HTERT RPE-1 (cell line): ENCODE measurements around the gene PCTP.

Experiments used
- in situ Hi-C: fragments of 300-500 bp; cut with MboI; formaldehyde crosslinking; loops from 4 replicates; pipeline ENCODE4 v1.14.3; 2020; ENCODE audit warnings: low sequenced_read_pairs

PCTP gene

DNA sequence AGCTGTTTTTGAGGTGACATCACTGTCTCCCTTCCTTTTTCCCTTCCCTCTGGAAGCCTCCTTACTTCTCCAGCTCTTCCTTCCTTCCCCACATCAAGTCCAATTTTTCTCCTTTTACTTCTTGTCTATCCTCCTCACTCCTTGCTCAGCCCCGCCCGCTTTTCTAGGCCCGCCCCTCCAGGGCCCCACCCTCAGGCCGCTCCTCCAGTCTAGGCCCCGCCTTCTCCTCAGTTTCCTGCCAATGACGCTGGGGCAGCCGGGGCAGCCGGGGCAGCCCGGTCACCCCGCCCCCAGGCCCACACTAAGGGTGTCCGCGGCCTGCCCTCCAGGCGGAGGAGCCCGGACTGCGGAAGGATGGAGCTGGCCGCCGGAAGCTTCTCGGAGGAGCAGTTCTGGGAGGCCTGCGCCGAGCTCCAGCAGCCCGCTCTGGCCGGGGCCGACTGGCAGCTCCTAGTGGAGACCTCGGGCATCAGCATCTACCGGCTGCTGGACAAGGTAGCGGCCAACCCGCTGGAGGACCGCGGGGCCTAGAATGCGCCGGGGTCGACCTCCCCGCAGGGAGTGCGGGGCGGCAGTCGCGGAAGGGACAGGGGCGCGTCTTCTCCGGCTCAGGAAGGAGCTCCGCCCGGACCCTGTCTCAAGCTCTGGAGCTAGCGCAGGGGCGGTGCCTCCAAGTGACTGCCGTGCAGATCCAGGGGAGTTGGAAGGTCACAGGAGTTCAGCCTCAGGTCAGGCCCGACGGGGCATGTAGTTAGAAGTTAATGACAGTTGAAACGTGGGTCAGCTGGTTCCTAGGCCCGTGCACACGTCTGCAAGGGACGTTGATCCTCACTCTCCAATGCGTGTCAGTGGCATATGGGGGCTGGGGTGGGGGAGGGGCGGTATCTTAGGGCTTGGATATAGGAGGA, at the start of gene PCTP:
Gene PCTP (plus strand): TSS at position 302 of the 908 bp plus-strand sequence. CDS start 53 bp downstream, at position 355.
- in situ Hi-C loops, result no loop called here

DNA sequence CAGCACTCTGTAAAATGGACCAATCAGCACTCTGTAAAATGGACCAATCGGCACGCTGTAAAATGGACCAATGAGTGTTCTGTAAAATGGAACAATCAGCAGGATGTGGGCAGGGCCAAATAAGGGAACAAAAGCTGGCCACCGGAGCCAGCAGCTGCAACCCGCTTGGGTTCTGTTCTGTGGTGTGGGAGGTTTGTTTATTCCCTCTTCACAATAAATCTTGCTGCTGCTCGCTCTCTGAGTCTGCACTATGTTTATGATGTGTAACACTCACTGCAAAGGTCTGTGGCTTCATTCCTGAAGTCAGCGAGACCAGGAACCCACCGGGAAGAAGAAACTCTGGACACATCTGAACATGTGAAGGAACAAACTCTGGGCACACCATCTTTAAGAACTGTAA, 48.7 kb upstream of the PCTP start:
- in situ Hi-C loops, result no loop called here

DNA sequence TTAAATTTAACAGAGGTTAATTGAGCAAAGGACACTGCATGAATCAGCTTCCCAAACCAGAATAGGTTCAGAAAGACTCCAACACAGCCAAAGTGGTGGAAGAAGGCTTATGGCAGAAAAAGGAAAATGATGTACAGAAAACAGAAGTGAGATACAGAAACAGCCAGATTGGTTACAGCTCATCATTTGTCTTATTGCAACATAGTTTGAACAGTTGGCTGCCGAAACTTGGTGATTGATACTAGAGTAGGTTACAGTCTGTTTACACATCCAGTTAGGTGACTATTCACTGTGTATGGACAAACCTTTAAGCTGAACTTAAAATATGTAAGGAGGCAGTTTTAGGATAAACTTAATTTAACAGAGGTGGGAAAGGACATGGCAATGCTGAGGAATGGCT, 46.5 kb upstream of the PCTP start:
- in situ Hi-C loops, result no loop called here

DNA sequence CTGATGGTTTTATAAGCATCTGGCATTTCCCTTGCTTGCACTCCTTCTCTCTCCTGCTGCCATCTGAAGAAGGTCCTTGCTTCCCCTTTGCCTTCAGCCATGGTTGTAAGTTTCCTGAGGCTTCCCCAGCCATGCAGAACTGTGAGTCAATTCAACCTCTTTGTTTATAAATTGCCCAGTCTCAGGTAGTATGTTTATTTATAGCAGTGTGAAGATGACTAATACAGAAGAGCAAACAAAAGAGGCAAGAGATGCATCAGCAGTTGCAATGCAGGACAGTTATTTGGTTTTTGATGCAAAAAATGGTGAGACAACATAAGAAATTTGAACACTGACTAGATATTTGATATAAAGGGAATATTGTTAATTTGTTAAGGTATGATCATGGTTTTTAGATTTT, 45.0 kb upstream of the PCTP start:
- in situ Hi-C loops, result no loop called here

DNA sequence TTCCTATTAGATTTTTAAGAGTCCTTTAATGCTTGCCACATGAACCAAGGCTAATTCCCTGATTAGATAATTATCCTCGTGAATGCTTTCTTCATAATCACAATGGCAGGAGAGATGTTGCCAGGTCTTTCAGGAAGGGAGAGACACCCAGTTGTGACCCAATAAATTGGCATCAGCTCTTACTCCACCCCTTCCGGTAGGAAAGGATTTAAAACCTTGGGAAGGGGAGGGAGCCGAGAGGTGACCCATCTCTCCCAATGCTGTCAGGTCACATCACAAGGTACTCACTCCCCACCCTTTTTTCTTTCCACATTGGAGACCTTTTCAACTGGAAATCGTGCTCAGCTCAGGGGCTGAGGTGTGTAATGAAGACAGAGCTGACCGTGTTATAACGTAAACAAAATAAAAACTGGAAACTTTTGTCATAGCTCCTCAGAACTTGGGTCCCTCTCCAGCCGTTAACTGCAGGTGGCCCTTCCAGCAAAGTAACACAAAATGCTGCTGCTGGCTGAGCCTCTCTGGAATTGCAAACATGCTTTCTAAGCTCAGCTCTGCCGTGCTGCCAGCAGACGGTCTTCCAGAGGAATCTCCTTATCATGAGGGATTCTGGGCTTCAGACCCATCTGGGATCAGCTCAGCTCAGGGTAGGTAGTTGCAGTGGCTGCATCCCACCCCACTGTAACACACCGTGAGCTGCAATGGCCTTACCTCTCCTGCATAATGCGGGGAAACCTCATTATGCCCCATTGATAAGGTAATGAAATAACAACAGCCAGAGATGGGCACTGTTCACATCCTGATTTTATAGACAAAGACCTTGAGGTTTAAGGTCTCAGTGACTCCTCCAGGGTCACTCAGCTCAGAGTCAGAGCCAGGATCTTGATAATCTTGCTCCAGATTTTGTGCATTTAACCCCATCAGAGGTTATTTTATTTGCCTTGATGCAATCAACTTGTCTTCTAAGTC, 43.8 kb upstream of the PCTP start:
- in situ Hi-C loops, result no loop called here

DNA sequence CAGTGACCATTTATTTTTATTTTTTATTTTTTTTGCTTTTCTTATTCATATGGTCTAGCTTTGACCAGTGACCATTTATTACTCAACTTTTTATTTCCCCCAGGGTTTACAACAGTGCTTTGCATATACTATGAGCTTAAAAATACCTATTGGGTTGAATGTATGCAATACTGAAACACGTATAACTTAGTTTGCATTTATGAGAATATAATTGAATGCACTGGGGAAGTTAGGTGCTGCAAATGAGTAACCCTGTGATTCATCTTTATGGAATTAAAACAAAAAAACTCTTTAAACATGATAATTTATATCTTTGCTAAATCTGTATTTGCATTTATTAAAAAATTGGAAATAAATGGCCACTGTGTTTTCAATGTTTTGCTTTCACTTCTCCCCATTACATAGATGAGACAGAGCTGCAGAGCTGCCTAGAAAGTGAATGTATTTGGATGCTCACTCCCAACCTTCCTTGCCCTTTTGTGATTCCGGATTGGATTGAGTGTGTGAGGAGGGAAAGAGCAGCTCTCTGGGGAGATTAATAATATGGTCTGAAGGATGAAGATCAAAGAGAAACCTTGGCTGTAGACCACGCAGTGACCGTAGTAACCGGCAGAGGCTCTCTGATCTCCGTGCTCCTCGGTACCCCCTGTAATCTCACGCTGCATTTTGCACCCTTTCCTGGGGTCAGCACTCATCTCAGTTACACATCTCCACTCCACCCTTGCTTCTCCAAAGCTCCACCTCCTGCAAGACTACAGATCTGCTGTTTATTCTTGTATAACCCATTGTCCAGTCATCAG, 42.5 kb upstream of the PCTP start:
- in situ Hi-C loops, result no loop called here

DNA sequence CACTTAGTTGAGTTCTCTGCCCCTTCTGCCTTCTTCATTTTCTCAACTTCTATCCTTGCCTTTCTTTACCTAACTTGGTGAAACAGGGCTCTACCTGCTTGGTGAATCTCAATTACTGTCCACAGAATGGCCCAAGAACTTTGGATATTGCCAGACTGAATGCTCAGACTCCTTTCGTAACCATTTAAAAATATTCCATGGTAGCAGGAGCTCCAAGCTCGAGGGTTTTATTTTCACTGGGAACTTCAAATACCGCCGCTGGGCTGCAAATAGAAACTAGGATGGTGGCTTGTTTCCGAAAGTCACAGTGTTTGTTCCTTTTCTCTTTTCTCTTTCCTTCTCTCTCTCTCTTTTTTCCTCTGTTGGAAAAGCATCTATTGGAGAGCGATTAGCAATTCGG, 41.4 kb upstream of the PCTP start:
- in situ Hi-C loops, result no loop called here

DNA sequence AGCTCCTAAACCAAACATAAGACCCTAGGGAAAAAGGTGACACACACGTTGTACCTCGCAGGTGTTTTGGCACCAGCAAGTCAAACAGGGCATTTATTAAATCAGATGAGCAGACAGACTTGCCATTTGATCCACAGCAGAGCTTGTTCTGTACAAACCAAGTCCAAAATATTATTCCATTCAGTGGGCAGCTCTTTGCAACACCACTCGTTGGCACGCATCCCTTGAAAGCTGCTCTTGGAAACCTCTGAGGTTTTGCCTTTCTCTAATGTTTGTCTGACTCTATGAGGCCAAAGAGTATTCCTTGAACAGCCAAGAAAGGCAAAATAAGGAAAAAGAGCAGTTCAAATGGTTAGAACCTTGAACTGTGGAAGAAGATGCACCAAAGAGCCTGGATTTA, 40.9 kb upstream of the PCTP start:
- in situ Hi-C loops, result no loop called here

DNA sequence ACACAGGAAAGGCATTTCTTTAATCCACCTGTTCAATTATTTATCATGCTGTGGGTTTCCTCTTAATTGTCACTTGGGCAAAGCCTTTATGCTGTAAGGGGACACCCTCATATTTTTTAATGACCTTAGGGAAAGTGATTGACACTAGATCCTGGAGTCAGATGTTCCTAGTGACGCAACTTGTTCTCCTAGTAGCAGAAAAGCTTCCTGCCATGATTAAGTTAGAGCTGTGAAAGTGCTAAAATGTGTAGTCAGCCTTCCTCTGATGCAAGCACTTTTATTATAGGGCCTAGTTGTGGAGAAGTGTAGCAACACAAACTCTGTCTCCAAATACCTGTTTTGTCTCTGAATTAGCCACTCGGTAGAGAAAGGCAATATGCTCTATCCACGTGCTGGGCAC, 40.4 kb upstream of the PCTP start:
- in situ Hi-C loops, result no loop called here

DNA sequence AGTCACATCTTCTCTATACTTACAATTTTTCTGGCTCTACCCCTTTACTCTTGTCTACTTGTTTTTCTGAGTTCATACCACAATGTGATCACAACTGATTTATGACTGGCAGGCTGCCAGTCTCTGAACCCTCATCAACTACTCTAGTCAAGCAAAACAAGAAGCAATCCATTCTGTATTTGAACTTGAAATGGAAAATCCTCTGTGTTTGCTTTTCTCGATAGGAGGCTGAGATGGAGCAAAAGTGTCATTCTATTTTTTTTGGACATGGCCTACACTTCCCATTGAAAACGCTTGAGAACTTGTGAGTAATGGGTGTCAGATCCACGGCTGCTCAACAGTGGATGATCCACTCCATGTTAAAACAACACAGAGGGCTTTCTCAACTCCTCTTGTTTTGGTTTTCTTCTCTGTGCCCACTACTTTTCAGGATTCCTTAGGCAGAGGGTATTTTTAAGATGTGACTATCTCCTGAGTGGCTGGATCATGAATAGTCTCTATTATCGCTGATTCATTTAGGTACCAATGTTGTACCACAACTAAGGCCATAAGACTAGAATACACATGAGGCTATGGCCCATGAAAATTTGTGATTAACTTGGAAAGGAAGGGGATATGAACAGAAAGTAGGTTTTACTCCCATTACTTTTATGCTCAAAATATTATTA, 39.9 kb upstream of the PCTP start:
- in situ Hi-C loops, result no loop called here

DNA sequence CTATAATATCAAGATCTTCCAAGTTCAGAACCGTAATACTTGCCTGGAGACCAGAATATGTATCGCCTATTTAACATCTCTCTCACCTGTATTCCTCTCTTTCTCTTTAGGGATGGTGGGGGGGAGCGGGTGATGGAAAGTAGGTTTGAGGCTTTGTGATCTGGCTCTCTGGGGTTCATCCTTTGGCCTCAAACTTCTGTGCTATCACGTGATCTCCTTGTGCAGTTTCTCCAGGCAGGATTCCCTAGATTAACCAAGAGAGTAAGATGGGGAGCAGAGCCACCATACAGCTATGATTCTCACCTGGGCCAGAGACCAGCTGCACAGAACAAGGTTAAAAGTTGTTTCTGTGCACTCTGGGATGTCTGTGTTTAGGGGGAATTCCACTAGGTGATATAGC, 33.4 kb upstream of the PCTP start:
- in situ Hi-C loops, result no loop called here

DNA sequence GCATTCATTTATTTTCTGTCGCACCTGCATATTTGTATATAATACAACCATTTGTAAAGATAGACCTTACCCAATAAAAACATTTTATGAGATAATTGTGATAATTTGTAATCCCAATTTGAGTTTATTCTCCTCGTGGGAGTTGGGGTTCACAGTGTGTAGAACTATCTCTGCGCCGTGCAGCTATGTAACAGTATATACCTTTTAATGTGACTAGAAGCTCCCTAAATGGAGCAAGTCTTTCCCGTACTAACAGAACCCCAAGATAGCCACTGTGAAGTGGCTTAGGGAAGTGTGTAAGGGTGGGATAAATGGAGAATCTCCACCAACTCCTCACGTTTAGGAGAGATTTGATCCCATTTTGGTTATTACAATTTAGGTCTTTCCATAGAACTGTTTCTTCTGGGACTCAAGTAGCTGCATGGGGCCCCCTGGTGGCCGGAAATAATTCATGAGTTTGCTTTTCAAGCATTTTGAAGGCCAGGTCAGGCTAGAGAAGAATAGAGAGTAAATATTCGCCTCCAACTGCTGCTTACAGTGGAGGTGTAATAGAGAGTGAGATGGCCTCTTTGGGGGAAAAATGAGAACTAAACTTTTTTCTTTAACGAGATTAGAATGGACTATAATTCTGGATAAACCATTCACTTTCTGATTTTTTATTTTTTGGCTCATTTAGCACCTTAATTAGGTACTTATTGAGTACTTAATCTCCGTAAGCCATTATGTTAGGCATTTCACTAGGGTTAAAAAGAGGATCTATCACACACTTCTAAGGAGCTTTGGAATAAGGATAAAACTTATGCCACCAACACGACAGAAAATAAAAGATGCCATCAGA, 32.7 kb upstream of the PCTP start:
- in situ Hi-C loops, result no loop called here

DNA sequence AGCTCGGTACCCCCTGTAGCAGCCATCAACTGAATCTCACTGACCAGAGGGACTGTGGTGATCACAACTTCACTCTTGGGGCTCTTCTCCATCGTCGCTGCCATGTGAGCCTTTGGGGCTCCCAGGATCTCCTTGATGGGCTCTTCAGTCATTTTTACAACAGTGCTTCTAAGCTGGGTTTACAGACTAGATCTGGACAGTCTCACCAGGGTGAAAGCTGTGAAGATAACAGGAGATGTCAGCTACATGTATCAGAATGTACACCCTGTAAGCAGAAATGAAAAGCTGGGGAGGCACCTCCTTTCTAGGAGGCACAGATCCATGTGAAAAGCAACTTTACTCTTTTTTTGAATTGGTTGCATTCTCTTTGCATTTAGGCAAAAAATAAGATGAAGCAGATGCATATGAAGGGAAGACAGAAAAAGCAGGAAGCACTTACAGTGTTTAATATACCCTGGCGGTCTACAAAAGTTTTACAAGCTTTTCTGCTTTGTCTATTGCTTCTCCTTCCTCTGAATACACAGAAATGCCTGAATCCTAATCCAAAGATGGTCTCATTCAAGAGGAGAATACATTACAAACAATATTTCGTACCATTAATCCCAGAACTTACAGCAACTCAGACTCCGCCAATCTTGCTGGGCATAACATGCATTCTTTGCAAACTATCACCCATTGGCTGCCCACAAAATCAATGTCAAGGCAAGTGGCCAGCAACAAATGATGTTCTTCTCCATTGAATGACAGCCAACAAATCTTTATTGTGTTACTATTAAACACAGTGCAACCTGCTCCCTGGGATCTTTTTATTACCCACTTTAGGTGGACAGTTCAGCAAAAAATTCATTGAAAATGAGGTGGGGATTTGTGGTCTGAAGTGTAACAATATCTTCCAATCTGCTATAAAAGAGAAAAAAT, 29.7 kb upstream of the PCTP start:
- in situ Hi-C loops, result no loop called here

DNA sequence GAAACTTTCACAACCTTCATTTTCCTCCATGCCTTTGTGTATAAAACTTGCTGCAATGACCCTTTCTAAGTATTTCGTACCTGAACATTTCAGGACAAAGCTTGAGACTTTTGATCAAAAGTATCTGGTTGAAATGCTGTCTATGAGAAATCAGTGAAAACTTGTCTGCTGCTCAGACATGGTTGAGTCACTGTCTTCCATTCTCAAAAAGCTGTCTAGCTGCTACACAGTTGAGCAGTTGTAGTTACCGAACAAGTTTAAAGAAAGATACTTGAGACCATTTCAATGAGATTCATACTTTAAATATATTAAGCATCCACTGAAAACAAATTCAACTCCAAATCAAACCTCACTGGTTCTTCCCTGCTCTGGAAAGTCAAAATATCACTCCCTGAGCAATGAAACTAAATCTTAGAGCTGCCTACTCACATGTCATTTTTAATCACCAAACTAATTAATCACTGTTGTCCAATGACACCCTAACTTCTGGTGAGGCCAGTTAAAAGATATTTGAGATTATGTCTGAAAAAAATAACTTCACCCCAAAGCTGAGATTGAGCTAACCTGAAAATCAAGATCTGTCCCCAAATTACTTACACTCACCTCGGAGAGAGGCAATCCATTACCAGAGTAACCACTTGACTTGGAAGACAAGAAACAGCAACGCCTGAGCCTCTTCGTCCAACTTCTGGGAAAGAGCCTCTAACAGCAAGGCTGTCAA, 28.7 kb upstream of the PCTP start:
- in situ Hi-C loops, result no loop called here

DNA sequence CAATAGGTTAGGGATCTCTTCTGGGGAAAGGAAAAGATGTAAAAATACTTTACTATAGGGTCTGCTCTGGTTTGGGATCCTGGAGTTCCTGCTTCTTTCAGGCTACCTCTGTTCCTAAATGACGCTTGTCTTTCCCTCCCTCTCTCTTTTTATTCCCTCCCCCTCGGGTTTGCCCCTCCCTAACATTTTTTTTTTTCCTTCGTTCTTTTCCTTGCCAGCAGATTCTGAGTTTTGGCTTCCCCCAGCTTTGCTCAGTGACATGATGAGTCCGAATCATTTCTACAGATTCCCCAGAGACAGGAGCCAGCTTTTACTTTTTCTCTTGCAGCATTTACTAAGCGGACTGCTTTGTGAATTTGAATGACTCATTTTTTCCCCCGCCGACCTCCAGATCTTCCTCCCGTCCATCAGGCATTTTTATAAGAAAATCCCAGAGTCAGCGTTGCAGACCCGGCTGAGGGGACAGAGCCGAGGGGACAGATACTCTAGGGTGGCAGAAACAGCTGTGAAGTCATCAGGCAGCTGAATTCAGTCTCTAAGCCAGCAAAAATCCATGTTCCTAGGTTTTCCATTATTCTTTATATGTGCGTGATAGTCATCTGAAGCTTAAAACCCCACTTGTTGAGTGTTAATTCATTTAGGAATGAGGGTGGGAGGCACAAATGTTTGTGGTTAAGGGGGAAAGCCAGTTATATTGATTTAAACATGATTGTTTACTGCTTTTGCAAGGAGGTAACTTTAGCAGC, 27.9 kb upstream of the PCTP start, which contains the start of gene TMEM100:
Gene TMEM100 (minus strand): TSS at position 123 of the 746 bp plus-strand sequence. CDS start 1,794 bp downstream, outside the sequence.
- in situ Hi-C loops, result no loop called here

DNA sequence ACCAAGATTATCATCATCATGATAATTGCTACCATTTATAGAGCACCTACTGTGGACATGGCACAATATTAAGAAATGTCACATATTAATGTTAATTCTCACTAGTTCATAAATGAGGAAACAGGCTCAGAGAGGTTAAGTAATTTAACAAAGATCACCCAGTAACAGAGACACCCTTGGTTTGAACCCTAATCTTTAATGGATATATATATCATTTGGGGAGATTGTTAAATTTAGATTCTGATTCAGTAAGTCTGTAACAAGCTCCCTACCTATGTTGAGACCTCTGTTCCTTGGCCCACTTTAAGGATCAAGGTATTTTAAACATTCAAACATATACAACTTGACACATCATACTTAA, 27.4 kb upstream of the PCTP start:
- in situ Hi-C loops, result no loop called here

DNA sequence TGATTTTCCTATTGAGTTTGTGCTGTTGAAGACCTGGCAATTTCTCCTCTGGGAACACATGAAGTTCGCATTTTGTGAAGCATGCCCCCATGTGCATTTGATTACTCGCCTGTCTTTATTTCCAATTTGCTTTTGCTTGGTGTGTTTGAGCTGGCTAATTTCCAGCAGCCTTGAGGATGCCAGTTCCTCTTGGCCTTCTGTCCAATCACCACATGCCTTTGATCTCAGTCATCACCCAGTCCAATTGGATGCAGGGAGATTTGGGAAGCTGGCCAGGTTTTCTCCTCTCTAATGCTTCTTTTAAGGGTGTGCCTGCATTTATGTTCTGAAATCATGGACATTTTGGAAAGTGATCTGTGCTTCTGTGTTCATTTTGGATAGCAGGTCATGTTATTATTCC, 24.4 kb upstream of the PCTP start:
- in situ Hi-C loops, result no loop called here
